Right ventricle myocardium superior (tissue), 1 donor: ENCODE results near the gene JARID2. TPM values are rescaled to one million over a fixed set of nuclear protein-coding genes. Genes with fewer than 3 reads are reported as not detected.

Experiments
- ATAC-seq: fragments of 200-7000 bp; cut with Tn5 transposase; one replicate; pipeline ENCODE4 v1.9.1; 2020; ENCODE audit warnings: mild to moderate bottlenecking; ENCODE audit not compliant: poor library complexity
- DNase-seq: peaks from one replicate; pipeline ENCODE4 v3.0.0-alpha.2; 2020
- intact Hi-C: fragments of 100-400 bp; cut with DNase I; formaldehyde crosslinking; loops from one replicate; pipeline ENCODE4 v1.11.2; 2022
- total RNA-seq: library from RNA; stranded (reverse); fragmentation: NEBNext Ultra II Directional; extraction: Animal tissue kit (Norgen Biotek cat#: 25700); gene quantifications from one replicate; pipeline ENCODE4 v1.2.1, GENCODE V29; 2021
- donor health status: DM: no; HTN: yes; CAD: no; lungs with severe emphysema.

JARID2 gene
- total RNA-seq, 1 donor from 2014 or later: 8.1 TPM

GRCh38 chr6:15519681-15520080, 273.8 kb downstream of the JARID2 start:
- intact Hi-C loops: loop anchor here (5.0 kb wide), 1 partner anchor 103 kb away; no protein-coding TSS in a partner anchor
- DNase-seq (no peak), ATAC-seq (no peak)

- intact Hi-C loops: no loop called here
- no peak for ATAC-seq
- DNase-seq: no peak
Measured at GRCh38 chr6:15520626-15521203, 274.8 kb downstream of the JARID2 start.

GRCh38 chr6:15521582-15521981, 275.7 kb downstream of the JARID2 start:
- no peak for ATAC-seq
- DNase-seq: no peak
- intact Hi-C loops: no loop called here

GRCh38 chr6:15522026-15522425, 276.2 kb downstream of the JARID2 start:
- ATAC-seq: no peak
- no peak for DNase-seq
- intact Hi-C loops: no loop called here

GRCh38 chr6:15522427-15522826, 276.6 kb downstream of the JARID2 start:
- no peak for DNase-seq
- ATAC-seq: peak; percentile 26
- intact Hi-C loops: no loop called here

- ATAC-seq (peak; percentile 61), DNase-seq (no peak)
- intact Hi-C loops: no loop called here
Measured at GRCh38 chr6:15522856-15523529, 277.1 kb downstream of the JARID2 start.

GRCh38 chr6:15523679-15524630, 278.1 kb downstream of the JARID2 start:
- ATAC-seq (no peak), DNase-seq (no peak)
- intact Hi-C loops: no loop called here

GRCh38 chr6:15524861-15525401, 279.1 kb downstream of the JARID2 start:
- intact Hi-C loops: no loop called here
- ATAC-seq: no peak
- no peak for DNase-seq

- intact Hi-C loops: no loop called here
- DNase-seq (no peak), ATAC-seq (no peak)
Measured at GRCh38 chr6:15526212-15526701, 280.4 kb downstream of the JARID2 start.

GRCh38 chr6:15527838-15528617, 282.2 kb downstream of the JARID2 start:
- intact Hi-C loops: no loop called here
- DNase-seq (no peak), ATAC-seq (no peak)

GRCh38 chr6:15528870-15529269, 283.0 kb downstream of the JARID2 start:
- ATAC-seq: no peak

GRCh38 chr6:15530411-15530810, 284.5 kb downstream of the JARID2 start:
- DNase-seq (no peak), ATAC-seq (no peak)
- intact Hi-C loops: no loop called here

More at GRCh38 chr6:15528870-15529269, 283.0 kb downstream of the JARID2 start:
- intact Hi-C loops: no loop called here
- DNase-seq: no peak

GRCh38 chr6:15531973-15532372, 286.1 kb downstream of the JARID2 start:
- intact Hi-C loops: no loop called here
- DNase-seq: no peak

GRCh38 chr6:15533379-15534026, 287.6 kb downstream of the JARID2 start:
- ATAC-seq: no peak
- no peak for DNase-seq
- intact Hi-C loops: no loop called here

More at GRCh38 chr6:15531973-15532372, 286.1 kb downstream of the JARID2 start:
- no peak for ATAC-seq

- intact Hi-C loops: no loop called here
- DNase-seq: no peak
- ATAC-seq: peak; percentile 23
Measured at GRCh38 chr6:15534974-15535373, 289.1 kb downstream of the JARID2 start.

- intact Hi-C loops: no loop called here
- ATAC-seq (no peak), DNase-seq (no peak)
Measured at GRCh38 chr6:15535495-15536197, 289.8 kb downstream of the JARID2 start.
